ENCODE data around the gene PHACTR4.

GRCh38 chr1:28343405-28343804 lies 26.1 kb upstream of the PHACTR4 start:
- TF ChIP-seq CTCF (IDR thresholded peaks at IDR 0.05; ENCODE audit: low read depth, low read length) = no peak
- TF ChIP-seq EZH2phosphoT487 (IDR thresholded peaks at IDR 0.05; ENCODE audit: low read depth) = no peak

All from OCI-LY3 (cell line).